HCT116 (cell line): Measurements from ENCODE around the gene KLF16.

Experiments
- EZH2 ChIP-seq: fragments of 200-600 bp; sonication (generic); IDR thresholded peaks from 2 replicates; pipeline ENCODE4 v1.6.1; 2017; ENCODE audit warnings: antibody characterized with exemption, mixed run types
- YY1 ChIP-seq: IDR thresholded peaks from 2 replicates; pipeline ENCODE4 v1.6.1; 2011; ENCODE audit warnings: low read length, low read depth, moderate library complexity, mild to moderate bottlenecking; ENCODE audit not compliant: insufficient replicate concordance; ENCODE audit errors: extremely low read depth
- TF ChIP-seq, protein P1 (sequence below), 3 experiments: fragments of 200-600 bp in 1 of 3; sonication (generic) in 1 of 3; IDR thresholded peaks in 2 of 3; conservative IDR thresholded peaks in 1 of 3; 2 replicates each; pipeline ENCODE4 v1.5.1; 2012 to 2017; ENCODE audit warnings: low read depth in 2 of 3, low read length in 2 of 3, antibody characterized with exemption in 1 of 3, borderline replicate concordance in 1 of 3, control low read depth in 1 of 3, mild to moderate bottlenecking in 1 of 3, mixed read lengths in 1 of 3, mixed run types in 1 of 3, moderate library complexity in 1 of 3; ENCODE audit not compliant: insufficient read depth in 1 of 3

DNA sequence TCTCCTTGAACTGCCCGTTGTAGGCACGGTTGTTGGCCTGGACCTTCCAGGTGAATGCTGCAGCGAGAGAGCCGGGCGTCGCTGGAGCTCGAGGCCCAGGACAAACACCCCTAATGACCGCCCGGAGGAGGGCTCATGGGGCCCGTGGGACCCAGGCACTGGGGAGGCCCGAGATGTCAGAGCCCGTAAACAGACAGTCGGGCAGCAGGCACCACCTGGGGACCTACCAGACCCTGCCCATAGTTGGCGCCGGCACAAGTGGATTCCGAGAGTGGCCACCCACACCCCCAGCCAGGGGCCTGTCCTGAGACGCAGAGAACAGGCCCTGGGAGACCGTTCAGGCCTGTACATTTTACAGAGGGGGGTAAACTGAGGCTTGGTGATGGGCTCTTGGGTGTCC lies 53.7 kb downstream of the KLF16 start:
- TF ChIP-seq, protein P1, sequence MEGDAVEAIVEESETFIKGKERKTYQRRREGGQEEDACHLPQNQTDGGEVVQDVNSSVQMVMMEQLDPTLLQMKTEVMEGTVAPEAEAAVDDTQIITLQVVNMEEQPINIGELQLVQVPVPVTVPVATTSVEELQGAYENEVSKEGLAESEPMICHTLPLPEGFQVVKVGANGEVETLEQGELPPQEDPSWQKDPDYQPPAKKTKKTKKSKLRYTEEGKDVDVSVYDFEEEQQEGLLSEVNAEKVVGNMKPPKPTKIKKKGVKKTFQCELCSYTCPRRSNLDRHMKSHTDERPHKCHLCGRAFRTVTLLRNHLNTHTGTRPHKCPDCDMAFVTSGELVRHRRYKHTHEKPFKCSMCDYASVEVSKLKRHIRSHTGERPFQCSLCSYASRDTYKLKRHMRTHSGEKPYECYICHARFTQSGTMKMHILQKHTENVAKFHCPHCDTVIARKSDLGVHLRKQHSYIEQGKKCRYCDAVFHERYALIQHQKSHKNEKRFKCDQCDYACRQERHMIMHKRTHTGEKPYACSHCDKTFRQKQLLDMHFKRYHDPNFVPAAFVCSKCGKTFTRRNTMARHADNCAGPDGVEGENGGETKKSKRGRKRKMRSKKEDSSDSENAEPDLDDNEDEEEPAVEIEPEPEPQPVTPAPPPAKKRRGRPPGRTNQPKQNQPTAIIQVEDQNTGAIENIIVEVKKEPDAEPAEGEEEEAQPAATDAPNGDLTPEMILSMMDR (IDR thresholded peaks at IDR 0.05 in 2 of 3, conservative IDR thresholded peaks at IDR 0.05 in 1 of 3; ENCODE audit: borderline replicate concordance in 1 of 3, insufficient read depth in 1 of 3, low read depth in 2 of 3, low read length in 2 of 3), result 0 out of 6 replicates have a peak, but pooled peaks of 1 of the 3 experiments have one; percentile 7
- TF ChIP-seq EZH2, result no peak
- no peak for TF ChIP-seq YY1
